GM12875 (cell line): ENCODE measurements around the gene SNX32.

ENCODE experiments used
- H3K4me3 ChIP-seq: one replicate; pipeline ENCODE4 v1.5.1; 2011; ENCODE audit warnings: low read depth, low read length, control low read depth
- TF ChIP-seq, protein P1 (sequence below): IDR thresholded peaks from 2 replicates; pipeline ENCODE4 v1.5.1; 2011; ENCODE audit warnings: low read depth, mild to moderate bottlenecking, control low read depth, inconsistent platforms, low read length, moderate library complexity, borderline replicate concordance; ENCODE audit not compliant: insufficient read depth

SNX32 gene

DNA sequence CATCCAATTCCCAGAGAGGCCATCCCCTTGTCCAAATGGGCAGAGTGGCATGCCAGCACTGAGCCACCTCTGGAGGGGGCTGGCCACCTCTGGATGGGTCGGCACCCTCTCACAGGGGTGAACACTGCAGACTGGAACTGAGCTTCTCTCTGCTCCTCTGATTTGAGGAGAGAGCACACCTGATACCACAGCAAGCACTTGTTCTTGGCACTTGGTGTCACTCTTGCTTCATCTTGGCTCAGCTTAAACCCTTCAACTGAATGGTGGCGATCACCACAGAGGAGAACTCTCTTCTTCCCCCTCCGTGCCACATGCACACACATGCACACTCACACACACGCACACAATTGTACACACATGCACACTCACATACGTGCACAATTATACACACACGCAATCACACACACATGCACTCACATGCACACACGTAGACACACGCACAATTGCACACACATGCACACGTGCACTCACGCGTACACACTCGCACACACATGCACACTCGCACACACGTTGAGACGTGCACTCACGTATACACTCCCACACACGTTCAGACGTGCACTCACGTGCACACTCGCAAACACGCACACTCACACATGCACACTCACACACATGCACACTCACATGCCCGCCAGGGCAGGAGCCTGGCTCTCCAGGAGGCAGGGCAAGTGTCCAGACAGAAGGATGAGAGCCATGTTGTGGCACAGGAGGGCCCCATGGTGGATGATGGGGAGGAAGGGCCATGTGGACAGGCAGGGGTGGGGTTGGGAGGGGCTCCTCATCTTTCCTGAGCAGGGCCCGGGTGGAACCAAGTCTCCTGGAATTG, 23.5 kb upstream of the SNX32 start:
- H3K4me3 ChIP-seq, result no peak overlapping the region
- TF ChIP-seq, protein P1, sequence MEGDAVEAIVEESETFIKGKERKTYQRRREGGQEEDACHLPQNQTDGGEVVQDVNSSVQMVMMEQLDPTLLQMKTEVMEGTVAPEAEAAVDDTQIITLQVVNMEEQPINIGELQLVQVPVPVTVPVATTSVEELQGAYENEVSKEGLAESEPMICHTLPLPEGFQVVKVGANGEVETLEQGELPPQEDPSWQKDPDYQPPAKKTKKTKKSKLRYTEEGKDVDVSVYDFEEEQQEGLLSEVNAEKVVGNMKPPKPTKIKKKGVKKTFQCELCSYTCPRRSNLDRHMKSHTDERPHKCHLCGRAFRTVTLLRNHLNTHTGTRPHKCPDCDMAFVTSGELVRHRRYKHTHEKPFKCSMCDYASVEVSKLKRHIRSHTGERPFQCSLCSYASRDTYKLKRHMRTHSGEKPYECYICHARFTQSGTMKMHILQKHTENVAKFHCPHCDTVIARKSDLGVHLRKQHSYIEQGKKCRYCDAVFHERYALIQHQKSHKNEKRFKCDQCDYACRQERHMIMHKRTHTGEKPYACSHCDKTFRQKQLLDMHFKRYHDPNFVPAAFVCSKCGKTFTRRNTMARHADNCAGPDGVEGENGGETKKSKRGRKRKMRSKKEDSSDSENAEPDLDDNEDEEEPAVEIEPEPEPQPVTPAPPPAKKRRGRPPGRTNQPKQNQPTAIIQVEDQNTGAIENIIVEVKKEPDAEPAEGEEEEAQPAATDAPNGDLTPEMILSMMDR, result 0 out of 2 replicates have a peak, but pooled peaks have one; percentile 9

DNA sequence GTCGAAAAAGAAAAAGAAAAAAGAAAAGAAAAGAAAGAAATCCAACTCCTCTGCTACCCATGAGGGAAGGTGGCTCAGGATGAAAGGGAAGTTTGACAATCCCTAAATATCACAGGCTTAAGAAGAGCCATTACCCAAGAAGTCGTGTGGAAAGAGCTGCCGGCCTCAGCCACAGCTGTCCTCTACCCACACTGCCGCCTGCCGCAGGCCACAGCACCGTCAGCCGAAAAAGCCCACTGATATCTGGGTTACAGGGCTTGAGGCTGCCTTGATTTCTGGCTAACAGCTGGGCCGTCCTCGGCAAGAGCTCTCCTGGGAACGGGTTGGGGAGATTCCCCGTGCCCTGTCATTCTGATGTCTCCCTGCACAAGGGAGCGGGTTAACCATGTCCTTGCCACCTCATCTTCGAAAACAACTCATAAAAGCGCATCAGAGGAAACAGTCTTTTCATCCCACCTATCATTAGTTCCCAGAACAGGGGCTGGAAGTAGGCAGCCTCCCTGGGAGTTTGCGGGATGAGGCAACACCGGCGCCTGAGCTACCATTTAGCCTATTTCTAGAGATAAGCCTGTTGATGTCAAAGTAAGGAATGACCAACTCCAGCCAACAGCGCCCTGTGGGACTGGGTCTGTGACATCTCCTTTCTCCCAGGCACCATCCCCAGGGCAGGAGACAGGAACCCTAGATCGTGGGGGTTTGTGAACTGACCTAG, 21.8 kb upstream of the SNX32 start:
- no peak overlapping the region for H3K4me3 ChIP-seq
- TF ChIP-seq, protein P1, result no peak

DNA sequence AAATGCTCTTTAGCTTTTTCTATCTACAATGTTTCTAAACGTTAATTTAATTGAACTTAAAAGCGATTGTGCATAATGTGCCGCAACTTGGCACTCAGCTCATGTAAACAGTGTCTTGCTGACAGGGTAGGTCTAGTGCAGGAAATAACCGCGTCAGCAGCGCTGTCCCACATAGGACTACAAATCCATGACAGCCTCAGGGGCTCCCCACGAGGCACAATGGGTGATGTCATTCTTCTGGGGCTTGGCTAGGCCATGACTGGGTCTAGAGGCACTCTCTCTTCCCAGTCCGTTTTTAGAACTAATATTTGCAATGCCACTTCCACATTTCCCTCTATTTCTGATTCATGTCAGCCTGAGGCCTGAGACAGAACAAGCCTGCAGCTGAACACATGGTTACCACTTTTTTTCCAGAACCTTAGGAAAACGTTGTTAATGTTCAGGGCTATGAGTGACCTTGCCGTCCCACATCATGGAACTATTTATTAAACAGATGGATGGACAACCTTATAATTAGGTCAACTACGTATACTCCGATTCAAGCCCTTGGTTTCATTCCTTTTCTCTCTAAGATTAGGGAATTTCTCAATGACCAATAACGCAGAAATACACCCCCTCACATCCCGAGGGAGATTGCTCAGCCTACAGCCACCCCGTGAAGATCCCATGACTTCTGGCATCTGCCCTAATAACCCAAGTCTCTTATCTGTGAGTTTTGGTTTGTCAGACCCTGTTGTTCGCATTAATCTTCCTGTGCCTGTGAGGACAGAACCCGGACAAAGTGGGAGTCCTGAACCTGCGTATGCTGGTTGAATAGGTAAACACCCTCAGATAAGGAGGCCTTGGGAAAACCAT, 19.4 kb upstream of the SNX32 start:
- no peak overlapping the region for H3K4me3 ChIP-seq
- TF ChIP-seq, protein P1, result no peak

DNA sequence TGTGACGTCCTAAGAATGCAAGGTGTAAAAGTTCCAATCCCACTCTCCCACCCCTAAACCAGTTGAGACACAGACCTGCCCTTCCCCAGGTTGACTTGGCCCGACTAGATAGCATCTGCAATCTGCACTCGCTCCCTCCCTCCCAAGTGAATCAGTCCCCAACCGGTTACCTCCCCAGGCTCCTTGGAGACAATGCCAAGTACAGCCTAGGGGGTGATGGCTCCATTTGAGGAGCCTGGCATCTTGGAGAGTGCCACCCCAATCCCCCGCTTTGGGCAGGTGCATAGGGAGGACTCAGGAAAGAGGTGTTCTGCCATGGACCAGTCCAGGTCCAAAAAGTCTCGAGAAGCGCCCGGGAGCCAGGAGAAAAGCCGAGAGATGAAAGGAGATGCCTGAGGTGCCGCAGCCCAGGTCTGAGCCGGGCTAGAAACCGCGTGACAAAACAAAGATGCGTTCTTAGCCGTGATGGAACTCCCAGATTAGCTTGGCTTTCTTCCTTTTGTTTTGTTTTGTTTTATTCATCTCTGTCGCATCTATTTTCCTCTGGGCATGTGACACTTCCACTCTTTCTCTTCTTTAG, 18.7 kb upstream of the SNX32 start:
- H3K4me3 ChIP-seq, result no peak overlapping the region
- TF ChIP-seq, protein P1, result no peak

DNA sequence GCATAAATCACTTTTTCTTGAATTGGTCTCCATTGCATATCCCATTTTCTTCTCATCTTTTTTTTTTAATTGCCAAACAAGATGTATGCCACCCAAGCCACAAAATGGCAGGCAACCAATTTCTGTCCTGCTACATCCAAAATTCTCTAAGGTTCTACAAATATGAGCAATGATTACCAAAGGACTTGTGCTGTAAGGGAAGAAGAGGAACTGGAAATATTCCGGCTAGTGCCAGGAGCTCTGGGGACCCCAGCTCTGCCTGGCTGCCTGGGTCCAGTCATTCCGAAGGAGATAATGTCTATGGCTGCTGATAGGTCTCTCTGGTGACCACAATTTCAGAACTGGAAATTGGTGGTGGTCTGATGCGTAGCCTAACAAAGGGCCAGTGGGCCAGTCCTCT, 17.1 kb upstream of the SNX32 start:
- no peak overlapping the region for H3K4me3 ChIP-seq
- TF ChIP-seq, protein P1, result no peak

DNA sequence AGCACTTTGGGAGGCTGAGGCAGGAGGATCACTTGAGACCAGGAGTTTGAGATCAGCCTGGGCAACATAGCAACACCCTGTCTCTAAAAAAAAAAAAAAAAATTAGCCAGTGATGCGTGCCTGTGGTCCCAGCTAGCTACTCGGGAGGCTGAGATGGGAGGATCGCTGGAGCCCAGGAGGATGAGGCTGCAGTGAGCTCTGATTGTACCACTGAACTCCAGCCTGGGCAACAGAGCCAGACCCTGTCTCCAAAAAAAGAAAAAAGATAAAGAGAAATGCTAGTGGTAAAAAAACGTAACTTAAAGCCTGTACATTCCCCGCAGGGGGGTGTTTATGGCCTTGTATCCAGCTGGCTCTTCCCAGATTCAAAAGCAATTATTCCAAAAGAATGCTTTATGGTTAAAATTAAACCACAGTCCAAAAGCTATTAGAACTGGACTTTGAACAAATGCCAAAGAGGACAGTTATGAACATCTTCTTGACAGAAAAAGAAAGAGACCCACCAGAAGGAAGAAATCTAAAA, 16.4 kb upstream of the SNX32 start:
- TF ChIP-seq, protein P1, result no peak
- no peak overlapping the region for H3K4me3 ChIP-seq
